Neutrophil (primary cell): Measurements from ENCODE around the gene LCP2.
A peak's percentile ranks its signal among the peaks of the same experiment; 100 is the strongest.

ENCODE experiments used
- H3K27ac ChIP-seq: fragments of 200-600 bp; sonication (generic); 2 replicates; pipeline ENCODE4 v1.5.1; 2016; ENCODE audit warnings: mild to moderate bottlenecking, moderate library complexity
- H3K27me3 ChIP-seq: fragments of 200-600 bp; sonication (generic); 2 replicates; pipeline ENCODE4 v1.6.0; 2016; ENCODE audit warnings: mild to moderate bottlenecking
- H3K36me3 ChIP-seq: fragments of 200-600 bp; sonication (generic); 2 replicates; pipeline ENCODE4 v1.5.1; 2017
- H3K4me1 ChIP-seq, 2 experiments: fragments of 200-600 bp in 1 of 2; sonication (generic) in 1 of 2; 1 replicate in 1 of 2; 2 replicates in 1 of 2; pipeline versions ENCODE4 v1.5.1 to v1.6.1; 2013 to 2016; ENCODE audit warnings: low read depth in 1 of 2, low read length in 1 of 2, mild to moderate bottlenecking in 1 of 2, moderate library complexity in 1 of 2; ENCODE audit not compliant: control insufficient read depth in 1 of 2, insufficient read depth in 1 of 2
- H3K4me3 ChIP-seq, 2 experiments: fragments of 200-600 bp in 1 of 2; sonication (generic) in 1 of 2; 1 replicate in 1 of 2; 2 replicates in 1 of 2; pipeline ENCODE4 v1.5.1; 2013 to 2016; ENCODE audit warnings: low read depth in 1 of 2, low read length in 1 of 2, mild to moderate bottlenecking in 1 of 2, moderate library complexity in 1 of 2
- H3K9me3 ChIP-seq: fragments of 200-600 bp; sonication (generic); 2 replicates; pipeline ENCODE4 v1.5.1; 2016
- CTCF ChIP-seq: fragments of 200-600 bp; sonication (generic); IDR thresholded peaks from 2 replicates; pipeline ENCODE4 v1.5.1; 2016; ENCODE audit warnings: antibody characterized with exemption

Gene LCP2

GRCh38 chr5:170289121-170289520 is 8.5 kb downstream of the LCP2 start:
- no peak for TF ChIP-seq CTCF
- Histone ChIP-seq H3K4me3 (peak overlapping the region in 1 of 2 experiments; percentile 32), H3K4me1 (peaks cover 99 to 100% of the 10 kb centered on the region in 2 experiments), H3K36me3 (peaks cover 94% of the 10 kb centered on the region), H3K9me3 (peaks cover 3% of the 10 kb centered on the region), H3K27ac (peak overlapping the region; percentile 97), H3K27me3 (no peaks in the 10 kb centered on the region)

- Histone ChIP-seq H3K4me1 (peaks cover 99 to 100% of the 10 kb centered on the region in 2 experiments), H3K9me3 (peaks cover 3% of the 10 kb centered on the region), H3K4me3 (peak overlapping the region in 1 of 2 experiments; percentile 32), H3K36me3 (peaks cover 94% of the 10 kb centered on the region), H3K27ac (peak overlapping the region; percentile 97), H3K27me3 (no peaks in the 10 kb centered on the region)
- TF ChIP-seq CTCF, result no peak
Measured at GRCh38 chr5:170288551-170288950, 9.0 kb downstream of the LCP2 start.

- no peaks in the 10 kb centered on the region for H3K27me3 ChIP-seq
- peak overlapping the region in 1 of 2 experiments; percentile 32 for H3K4me3 ChIP-seq
- peaks cover 99 to 100% of the 10 kb centered on the region in 2 experiments for H3K4me1 ChIP-seq
- H3K27ac ChIP-seq, result peak overlapping the region; percentile 97
- H3K9me3 ChIP-seq, result peaks cover 3% of the 10 kb centered on the region
- H3K36me3 ChIP-seq, result peaks cover 95% of the 10 kb centered on the region
- no peak for TF ChIP-seq CTCF
Measured at GRCh38 chr5:170288151-170288550, 9.4 kb downstream of the LCP2 start.

GRCh38 chr5:170287532-170287931 is 10.0 kb downstream of the LCP2 start:
- Histone ChIP-seq H3K27ac (peak overlapping the region; percentile 97), H3K27me3 (no peaks in the 10 kb centered on the region), H3K4me1 (peaks cover 99 to 100% of the 10 kb centered on the region in 2 experiments), H3K4me3 (peak overlapping the region in 1 of 2 experiments; percentile 32), H3K36me3 (peaks cover 95% of the 10 kb centered on the region), H3K9me3 (peaks cover 3% of the 10 kb centered on the region)
- TF ChIP-seq CTCF, result no peak

GRCh38 chr5:170286386-170286925 is 11.1 kb downstream of the LCP2 start:
- Histone ChIP-seq H3K27ac (peak overlapping the region; percentile 97), H3K27me3 (no peaks in the 10 kb centered on the region), H3K4me3 (no peak overlapping the region), H3K36me3 (peaks cover 95% of the 10 kb centered on the region), H3K4me1 (peaks cover 97 to 98% of the 10 kb centered on the region in 2 experiments), H3K9me3 (peaks cover 3% of the 10 kb centered on the region)
- TF ChIP-seq CTCF, result no peak
